Daoy (cell line): Measurements from ENCODE around the gene CYB561D1. TPM values are rescaled to one million over a fixed set of nuclear protein-coding genes. Genes with fewer than 3 reads are reported as not detected.

Source experiments
- DNase-seq: peaks from one replicate; pipeline ENCODE4 v3.0.0-alpha.2; 2015; ENCODE audit warnings: low read depth
- total RNA-seq: library from RNA; depleted of rRNA; stranded (reverse); fragments of >200 nt; shearing (Covaris generic); gene quantifications from 2 replicates; pipeline ENCODE4 v1.2.3, GENCODE V29; 2014; rRNA removed

Gene CYB561D1
- total RNA-seq, 1 experiment from 2014 or later: 5.8 TPM

DNA sequence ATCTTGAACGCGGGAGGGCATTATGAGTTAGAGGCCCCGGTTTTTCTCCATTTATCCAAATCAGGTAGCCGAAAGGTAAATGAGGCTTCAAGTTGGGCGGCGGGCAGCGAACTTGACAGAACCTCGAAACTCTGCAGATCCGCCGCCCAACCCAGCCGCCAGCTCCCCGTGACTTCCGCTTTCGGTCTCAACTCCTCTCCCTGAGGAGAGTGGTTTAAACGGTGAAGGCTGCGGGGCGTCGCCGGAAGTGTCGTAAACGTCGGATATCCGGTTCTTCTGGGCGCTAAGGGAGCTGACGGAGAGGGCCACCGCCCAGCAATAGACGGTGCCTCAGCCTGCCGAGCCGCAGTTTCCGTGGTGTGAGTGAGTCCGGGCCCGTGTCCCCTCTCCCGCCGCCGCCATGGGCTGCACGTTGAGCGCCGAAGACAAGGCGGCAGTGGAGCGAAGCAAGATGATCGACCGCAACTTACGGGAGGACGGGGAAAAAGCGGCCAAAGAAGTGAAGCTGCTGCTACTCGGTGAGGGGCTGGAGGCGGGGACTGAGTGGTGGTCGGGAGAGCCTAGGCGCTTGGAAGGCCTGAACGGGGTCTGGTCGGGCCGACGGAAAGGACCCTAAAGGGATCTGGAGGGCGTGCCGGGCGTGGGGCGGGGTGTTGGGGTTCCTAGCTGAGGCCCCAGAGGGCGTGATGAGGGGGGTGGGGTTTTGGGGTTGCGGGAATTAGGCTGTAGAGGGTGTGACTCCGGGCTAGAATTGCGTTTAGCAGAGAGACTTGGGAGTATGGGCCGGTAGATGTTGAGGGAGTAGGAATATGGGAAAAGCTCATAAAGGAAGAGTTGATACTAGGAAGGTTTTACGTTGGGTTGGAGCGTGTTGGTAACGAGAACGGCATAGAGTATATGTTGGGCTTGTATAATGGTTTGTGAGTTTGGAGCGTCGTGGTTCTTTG, 54.7 kb downstream of the CYB561D1 start, which contains the start of gene GNAI3:
Gene GNAI3, plus strand, starts transcription at position 295 of the 947 bp plus-strand sequence. Its CDS starts 106 bp downstream, at position 401.
- peak; percentile 99 for DNase-seq

Other genes with a start within 250 kb of the CYB561D1 start
- gene CELSR2, start 244.6 kb upstream of the CYB561D1 start, total RNA-seq: 0.97 and 1.0 TPM in 2 replicates
- gene PSRC1, start 210.9 kb upstream of the CYB561D1 start, total RNA-seq: 87.5 and 129 TPM in 2 replicates
- not detected in 2 replicates for gene MYBPHL, start 187.1 kb upstream of the CYB561D1 start, total RNA-seq
- 14.1 and 16.3 TPM in 2 replicates for gene SORT1, start 96.2 kb upstream of the CYB561D1 start, total RNA-seq
- gene PSMA5, start 67.6 kb upstream of the CYB561D1 start, total RNA-seq: 218 and 382 TPM in 2 replicates
- gene SYPL2, start 27.5 kb upstream of the CYB561D1 start, total RNA-seq: 0.15 and 4.3 TPM in 2 replicates
- 8.6 and 14.2 TPM in 2 replicates for gene ATXN7L2, start 10.2 kb upstream of the CYB561D1 start, total RNA-seq
- 3.2 and 3.7 TPM in 2 replicates for gene AMIGO1, start 15.6 kb downstream of the CYB561D1 start, total RNA-seq
- not detected in 2 replicates for gene GPR61, start 45.8 kb downstream of the CYB561D1 start, total RNA-seq
- gene GNAI3, start 54.5 kb downstream of the CYB561D1 start, total RNA-seq: 24.1 and 24.6 TPM in 2 replicates
- gene GNAT2, start 125.5 kb downstream of the CYB561D1 start, total RNA-seq: 0.11 and 4.8 TPM in 2 replicates
- 121 and 135 TPM in 2 replicates for gene AMPD2, start 125.7 kb downstream of the CYB561D1 start, total RNA-seq
- gene GSTM4, start 162.0 kb downstream of the CYB561D1 start, total RNA-seq: 34.9 and 42.0 TPM in 2 replicates
- 0.42 and 1.0 TPM in 2 replicates for gene GSTM2, start 174.0 kb downstream of the CYB561D1 start, total RNA-seq
- gene GSTM1, start 193.7 kb downstream of the CYB561D1 start, total RNA-seq: 3.2 and 5.4 TPM in 2 replicates
- not detected in 2 replicates for gene GSTM5, start 218.2 kb downstream of the CYB561D1 start, total RNA-seq
- 194 and 206 TPM in 2 replicates for gene GSTM3, start 246.9 kb downstream of the CYB561D1 start, total RNA-seq